GM21526 (cell line): ENCODE data around the gene DGKB.
"Not testable (repeated sequence)": the region's sequence is repeated elsewhere in the genome, so short reads cannot be mapped to it uniquely, and the experiment has no call there.

Experiments used
- ATAC-seq: cut with Tn5 transposase; IDR thresholded peaks from one replicate; pipeline ENCODE4 v1.9.1; 2021; ENCODE audit warnings: moderate library complexity; ENCODE audit not compliant: unreplicated experiment, low FRiP score

Gene DGKB

DNA sequence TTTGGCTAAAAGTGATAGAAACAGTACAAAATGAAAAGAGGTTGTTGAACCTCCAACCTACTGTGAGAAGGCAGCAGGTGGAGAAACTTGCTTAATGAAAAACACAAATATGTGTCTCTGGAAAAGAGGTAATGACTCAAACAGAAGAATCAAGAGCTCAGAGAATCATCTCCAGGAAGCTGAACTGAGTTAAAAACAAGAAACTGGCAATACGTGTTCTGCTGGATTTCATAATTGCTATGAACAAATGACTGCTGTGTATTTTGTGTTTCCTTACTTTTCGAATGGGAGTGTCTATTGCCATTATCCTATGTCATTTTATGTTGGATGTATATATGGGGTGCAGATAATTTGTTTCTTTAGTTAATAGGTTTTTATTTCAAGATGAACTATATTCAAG lies 401.1 kb downstream of the DGKB start:
- ATAC-seq: no peak

DNA sequence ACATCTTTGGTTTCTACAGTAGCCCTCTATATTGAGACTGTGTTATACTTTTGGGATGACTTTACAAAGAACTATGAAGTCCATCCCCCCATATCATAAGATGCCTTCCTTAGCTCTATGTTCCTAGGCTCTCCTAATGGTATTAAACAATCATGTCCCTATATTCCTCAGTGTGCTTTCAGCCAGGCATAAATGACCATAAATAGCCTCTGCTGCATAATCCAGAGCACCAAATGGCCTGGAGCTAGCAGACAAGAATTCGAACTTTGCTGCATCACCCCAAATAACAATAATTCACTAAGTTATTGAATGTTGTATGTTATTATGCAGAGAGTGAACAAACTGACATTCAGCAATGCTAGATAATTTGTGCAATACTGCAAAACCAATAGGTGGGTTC lies 405.2 kb downstream of the DGKB start:
- no peak for ATAC-seq

DNA sequence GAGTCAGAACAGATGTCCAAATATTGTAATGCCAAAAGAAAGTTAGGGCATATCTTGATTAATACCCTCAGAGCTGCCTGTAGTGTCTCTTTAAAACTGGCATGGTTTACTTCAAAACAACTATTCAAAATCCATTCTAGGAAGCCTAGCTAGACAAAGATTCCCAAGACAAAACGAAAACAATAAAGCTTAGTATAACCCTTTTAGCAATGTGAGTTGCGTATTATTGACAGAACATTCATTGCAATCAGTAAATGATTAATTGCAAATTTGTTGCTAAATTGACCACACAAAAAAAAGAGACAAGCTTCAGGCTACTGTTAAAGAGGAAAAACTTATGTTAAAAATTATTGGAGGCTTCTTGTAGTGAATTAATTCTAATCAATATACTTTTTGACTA lies 406.9 kb downstream of the DGKB start:
- no peak for ATAC-seq

DNA sequence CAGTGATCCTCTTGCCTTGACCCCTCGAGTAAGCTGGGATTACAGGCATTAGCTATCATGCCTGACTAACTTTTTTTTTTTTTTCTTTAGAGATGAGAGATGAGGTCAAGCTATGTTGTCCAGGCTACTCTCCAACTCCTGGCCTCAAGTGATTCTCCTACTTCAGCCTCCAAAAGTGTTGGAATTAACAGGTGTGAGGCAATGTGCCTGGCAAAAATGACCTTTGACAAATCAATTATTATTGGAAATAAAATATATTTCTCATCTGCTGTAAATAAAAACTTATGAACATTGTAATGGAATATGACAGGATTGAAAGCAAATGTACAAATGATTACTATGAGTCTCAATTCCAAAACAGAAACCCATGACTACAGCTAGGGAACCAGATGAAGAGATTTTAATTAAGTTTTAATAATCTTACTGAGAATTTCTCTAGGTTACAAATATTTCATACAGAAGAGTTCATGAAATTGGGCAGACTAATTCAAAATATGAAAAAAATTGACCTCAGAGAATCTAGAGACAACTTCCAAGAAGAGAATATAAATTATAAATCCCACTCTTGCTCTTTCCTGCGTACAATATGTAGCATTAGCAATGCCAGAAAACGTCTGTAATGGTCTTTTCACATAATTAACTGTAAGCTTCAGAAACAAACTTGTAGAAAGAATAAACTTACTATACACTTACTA lies 414.7 kb downstream of the DGKB start:
- ATAC-seq: no peak

DNA sequence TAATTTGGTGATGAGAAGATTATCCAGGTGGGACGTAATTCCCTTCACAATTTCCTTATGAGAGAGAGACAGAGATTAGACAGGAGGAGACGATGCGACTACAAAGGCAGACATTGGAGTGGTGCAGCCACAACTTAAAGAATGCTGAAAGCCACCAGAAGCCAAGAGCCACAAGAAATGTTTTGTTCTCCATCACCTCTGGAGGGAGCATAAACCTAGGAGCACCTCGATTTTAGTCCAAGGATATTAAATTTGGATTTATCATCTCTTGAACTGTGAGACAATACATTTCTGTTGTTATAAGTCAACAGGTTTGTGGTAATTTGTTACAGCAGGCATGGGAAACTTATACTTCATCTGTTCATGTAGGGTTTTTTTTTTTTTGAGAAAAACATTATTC lies 418.9 kb downstream of the DGKB start:
- ATAC-seq: no peak

DNA sequence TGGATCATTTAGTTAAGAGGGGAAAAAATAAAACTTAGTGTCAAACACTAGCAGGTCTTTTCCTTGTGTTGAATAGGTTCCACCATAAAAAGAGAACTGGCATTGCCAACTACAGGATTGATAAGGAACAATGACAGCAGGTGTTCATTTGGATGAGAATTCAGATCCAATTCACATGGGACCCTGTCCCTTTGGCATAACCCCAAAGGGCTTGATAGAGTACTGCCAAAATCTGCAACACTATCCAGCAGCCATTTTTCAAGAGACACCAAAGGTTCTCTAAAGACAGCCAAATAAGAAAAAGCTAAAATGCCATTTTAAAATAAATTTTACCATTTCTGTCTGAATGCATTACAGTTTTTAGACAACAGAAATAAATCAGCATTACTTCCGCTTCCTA lies 422.3 kb downstream of the DGKB start:
- no peak for ATAC-seq

DNA sequence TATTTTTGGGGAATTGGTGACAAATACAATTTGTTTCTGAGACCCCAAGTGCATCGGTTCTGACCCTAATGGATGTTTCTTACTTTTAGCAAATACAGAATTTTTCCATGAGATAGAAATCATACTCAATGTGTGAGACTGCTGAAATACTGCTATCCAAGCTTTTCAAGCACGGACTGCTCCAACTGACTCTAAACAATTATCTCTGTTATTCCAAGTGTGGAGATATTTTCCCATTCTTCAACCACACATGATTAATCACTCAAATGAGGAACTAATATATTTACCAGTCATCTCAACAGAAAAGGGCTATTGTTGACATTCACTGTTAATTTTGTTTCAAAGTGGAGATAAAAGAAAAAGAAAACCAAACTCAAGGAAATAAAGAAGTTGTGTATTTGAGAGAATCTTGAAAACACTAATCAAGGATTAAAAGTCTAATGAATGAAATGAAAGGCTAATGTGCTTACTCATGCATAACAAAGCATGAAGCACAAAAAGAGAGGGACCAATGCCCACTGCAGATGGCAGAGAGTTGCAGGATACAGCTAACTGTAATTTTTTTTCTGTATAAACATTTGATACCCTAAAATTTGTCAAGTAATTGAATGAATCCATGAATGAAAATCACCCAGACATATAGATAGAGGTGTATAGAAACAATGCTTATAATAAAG lies 423.6 kb downstream of the DGKB start:
- no peak for ATAC-seq

DNA sequence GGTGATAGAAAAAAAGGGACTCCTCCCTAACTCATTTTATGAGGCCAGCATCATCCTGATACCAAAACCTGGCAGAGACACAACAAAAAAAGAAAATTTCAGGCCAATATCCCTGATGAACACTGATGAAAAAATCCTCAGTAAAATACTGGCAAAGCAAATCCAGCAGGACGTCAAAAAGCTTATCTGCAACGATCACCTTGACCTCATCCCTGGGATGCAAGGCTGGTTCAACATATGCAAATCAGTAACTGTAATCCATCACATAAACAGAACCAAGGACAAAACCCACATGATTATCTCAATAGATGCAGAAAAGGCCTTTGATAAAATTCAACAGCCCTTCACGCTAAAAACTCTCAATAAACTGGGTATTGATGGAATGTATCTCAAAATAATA lies 440.8 kb downstream of the DGKB start:
- not testable (repeated sequence) for ATAC-seq

DNA sequence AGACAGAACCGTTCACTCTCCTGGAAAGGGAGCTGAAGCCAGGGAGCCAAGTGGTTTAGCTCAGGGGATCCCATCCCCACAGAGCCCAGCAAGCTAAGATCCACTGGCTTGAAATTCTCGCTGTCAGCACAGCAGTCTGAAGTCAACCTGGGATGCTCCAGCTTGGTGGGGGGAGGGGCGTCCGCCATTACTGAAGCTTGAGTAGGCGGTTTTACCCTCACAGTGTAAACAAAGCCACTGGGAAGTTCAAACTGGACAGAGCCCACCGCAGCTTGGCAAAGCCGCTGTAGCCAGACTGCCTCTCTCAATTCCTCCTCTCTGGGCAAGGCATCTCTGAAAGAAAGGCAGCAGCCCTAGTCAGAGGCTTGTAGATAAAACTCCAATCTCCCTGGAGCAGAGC lies 443.7 kb downstream of the DGKB start:
- not testable (repeated sequence) for ATAC-seq

DNA sequence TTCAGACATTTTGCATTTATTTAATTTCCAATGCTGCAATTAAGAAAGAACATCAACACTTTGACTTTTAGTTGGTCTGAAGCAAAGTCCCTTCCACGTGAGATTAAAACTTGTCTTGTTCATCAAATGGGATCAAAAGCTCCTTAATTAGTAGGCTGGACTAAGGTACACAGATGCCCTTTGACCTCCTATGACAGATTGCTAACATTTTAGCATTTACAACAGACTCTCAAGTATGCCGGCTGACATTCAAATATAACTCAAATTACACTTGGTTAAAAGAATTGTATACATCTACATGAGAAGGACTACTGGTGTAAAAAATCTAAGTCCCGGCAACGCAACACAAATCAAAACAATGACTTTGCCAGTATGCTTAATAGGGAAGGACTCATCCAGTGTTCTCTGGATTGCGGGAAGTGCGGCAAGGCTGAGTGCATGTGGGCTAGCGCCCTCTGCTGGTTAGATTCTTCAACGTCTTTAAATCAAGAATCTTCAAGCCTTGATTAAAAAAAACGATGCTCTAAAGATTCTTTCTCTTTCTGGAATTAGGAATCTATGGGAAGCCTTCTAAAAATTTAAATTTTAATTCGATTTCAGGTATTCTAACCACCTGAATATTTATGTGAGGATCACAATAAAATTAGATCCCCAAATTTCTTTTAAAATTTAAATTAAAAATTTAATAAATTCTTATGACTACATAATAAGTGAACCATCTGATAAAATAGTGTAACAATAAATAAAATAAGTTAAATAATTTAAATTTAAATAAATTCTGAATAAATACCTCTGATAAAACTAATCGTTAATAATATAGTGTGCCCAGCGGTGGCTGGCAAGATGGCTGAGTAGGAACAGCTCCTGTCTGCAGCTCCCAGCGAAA lies 444.7 kb downstream of the DGKB start:
- ATAC-seq: no peak

DNA sequence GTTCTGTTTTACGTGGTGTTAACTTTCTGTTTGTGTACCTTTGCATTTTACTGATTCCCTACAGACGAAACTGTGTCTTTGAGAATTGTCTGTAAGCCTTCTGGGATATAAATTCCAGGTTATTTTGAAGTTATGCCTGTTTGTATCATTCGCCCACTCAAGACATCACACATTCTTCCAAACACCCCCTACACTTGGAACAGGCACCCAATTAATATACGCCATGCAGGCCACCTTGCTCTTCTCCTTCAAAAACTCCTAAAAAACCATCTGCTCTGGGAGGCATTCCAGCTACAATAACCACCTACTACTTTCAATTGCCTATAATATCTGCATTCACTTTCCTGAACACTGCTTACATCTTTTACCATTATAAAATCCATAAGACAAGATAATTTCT lies 453.3 kb downstream of the DGKB start:
- no peak for ATAC-seq

DNA sequence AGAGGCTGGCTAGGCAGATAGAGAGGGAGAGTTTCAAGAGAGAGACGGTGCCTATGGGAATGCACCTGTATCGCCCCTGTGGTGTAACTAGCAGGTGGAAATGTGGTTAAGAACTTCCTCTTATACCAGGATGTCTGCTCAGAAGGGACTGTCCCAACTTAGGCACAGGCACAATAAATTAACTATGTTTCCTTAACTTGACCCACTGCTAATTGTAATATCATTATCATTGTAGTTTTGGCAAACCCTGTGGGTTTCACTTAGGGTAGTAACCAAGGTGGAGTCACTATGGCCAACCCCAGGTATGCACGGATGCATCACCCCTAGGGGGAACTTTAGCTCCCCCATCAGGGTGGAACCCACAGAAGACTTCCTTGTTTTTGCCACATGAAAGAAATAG lies 455.7 kb downstream of the DGKB start:
- no peak for ATAC-seq

DNA sequence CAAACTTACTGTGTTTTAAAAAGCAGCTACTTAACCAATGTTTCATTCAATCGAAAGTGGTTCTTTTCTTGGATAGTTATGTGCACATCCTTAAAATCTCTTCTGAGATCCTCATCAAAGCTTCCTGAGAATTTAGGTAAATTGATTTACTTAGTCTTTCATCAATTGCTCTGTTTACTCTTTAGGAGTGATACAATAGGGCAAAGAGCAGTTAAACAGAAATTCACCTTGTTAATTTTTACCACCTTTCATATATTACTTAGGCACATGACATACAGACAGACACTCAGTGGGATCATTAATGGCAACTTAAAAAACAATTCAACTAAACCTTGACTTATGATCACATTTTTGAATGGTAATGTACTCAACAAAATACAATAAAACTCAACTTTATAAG lies 456.3 kb downstream of the DGKB start:
- no peak for ATAC-seq

DNA sequence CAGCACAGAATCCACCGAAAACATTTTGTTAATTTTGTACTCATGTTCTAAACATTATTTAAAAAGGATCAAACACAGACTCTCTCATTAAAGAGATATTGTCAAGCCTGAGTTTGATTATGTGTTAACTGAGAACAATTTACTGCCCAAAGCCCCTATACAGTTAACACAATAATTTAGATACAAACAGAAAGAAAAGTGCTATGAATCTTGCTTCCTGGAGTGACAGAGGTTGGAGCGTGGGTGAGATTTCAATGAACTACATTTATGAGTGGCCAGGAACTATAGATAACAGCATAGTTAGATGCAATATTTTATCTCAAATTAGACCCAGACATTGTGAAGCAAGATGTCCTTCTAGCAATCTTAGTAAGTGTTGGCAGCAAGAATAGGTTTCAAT lies 464.2 kb downstream of the DGKB start:
- ATAC-seq: no peak

DNA sequence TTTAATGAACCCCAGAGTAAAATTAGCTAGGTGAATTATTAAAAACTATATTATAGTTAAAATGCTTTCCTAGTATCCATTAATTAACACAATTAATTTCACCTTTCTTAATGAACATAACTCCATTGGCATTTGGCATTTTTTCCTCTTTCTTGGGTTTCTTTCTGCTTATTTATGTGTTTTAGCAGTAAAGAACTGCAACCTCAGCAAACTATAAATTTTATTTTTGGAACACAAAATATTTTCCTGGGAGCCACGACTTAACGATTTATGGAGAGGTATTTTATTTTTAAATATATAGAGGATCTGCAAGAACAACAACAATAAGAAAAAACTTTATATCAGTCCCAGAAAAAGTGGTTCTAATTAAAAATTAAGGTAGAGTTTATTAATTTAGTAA lies 465.7 kb downstream of the DGKB start:
- no peak for ATAC-seq

DNA sequence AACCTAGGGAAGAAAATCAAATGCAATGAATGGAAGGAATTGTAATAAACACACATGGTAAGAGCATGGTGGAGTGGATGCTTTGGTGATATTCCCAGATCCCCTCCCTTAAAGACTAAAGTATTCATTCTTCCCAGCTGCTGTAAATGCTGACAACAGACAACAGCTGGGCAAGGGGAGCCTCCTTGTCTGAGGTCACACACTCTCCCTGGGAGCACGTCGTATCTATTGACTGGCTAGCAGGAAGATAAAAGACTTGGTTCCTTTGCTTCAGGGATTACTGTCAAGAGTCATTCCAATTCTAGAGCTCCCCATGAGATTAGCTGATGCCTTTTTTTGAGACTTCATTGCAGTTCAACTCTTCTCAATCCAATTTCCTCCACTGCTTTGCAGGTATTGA lies 469.6 kb downstream of the DGKB start:
- ATAC-seq: no peak

DNA sequence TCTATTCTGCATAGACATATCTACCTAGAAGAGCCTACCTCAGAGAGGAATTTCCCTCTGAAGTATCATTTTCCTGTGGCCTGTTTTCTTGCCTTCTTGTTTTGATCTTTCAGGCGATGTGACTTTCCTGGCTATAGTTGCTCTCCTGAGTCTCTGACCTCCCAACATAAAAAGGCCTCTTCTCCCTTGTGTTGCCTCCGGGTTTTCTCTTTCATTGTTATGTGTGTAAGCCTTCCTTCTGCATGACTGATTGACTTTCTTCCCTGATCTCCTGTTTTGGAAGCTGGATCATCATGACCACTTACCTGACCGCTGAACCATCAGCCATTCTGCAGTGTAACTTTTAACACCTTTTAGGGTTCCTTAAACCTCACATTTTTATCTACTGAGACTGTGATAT lies 471.6 kb downstream of the DGKB start:
- no peak for ATAC-seq

DNA sequence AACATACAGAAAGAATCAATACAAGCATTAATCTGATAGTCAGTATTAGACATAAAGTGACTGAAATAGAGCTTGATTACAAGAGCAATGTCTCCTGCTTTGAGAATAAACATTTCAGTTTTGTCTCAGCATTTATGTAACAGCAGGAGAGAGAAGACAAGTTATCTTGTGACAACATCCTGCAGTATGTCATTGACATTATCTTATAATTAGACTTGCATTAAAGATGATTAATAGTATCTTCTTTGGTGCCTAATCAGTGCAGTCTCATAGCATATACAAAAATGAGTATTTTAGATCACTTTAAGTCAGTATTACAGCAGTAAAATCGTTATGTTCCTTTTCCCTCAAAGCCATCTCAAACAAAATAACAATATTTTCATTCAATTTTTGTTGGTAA lies 477.0 kb downstream of the DGKB start:
- ATAC-seq: no peak

DNA sequence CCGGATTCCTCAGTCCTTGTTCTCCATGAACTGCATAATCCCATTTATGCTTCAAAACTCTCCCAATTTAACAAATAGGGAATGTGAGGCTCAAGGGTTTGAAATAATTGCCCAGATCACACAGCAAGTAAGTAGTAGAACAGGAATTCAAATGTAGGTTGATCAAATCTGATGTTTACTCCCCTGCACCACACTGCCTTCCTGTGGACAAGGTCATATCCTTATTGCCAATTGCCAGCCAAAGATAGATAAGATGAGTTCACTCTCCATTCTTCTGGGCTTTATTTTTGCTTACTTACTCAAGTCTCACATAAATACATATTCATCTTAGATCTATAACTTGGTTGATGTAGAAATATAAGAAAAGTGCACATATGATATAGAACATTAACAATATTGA lies 477.9 kb downstream of the DGKB start:
- ATAC-seq: no peak

DNA sequence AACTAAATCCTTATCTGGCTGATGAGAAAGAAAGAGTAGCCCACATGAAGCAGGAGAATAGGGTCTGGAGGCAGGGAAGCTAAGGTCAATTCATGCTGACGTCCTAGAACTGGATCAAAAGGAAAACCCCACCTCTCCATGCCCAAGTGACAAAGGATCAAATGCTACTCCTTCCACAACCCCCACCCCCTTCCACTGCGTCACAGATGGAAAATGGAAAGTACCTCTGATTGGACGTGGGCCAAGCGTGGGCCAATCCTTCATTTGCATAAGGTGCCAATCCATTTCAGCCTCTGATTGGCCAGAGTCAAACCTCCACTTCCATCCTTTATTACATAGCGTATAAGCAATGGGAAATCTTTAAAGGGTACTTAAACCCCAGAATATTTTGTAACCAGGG lies 481.8 kb downstream of the DGKB start:
- no peak for ATAC-seq

DNA sequence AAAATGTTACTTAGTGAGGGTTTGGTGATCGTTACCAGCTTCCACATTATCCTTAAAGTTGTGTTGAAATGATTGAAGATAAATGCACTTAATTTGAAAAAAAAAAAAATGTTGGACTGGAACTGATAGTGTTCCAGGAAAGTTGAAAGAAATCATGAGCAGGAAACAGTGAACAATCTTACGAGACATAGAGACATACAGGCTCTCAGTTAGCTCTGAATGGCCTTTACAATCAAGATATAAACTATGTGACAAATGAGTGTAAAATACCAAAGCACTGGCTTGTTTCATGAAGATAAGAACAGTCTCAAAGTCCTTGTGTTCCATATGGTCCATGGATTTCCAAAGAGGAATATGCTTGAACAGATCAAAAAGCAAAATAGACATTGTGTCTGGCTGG lies 483.0 kb downstream of the DGKB start:
- ATAC-seq: no peak

DNA sequence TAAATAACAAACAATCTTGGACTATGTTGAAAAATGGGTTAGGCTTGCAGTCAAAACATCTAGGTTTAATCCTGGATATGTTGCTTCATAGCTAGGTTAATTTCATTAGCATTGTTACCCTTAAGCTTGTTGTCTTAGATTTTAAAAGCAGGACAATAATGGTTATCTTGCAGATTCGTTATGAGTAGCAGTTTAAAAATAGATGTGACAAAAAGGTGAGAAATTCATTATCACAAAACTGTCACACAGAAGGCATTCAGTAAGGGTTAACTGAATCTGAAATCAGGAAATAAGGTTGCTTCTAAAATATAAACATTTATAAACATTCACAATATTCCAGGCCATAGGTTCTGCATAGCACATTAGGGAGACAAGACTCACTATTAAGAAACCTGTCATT lies 483.9 kb downstream of the DGKB start:
- ATAC-seq: no peak
